Stimulated activated CD8-positive, alpha-beta memory T cell treated with anti-CD3 and anti-CD28 coated beads, Interleukin-12 subunit alpha, Interleukin-12 subunit beta, amount 100 ng/mL, for 1 hour (primary cell): ENCODE data around the gene FSHR.

ENCODE experiments used
- DNase-seq: peaks from one replicate; pipeline ENCODE4 v3.0.0-alpha.2; 2020; ENCODE audit warnings: low read depth

The FSHR gene, protein sequence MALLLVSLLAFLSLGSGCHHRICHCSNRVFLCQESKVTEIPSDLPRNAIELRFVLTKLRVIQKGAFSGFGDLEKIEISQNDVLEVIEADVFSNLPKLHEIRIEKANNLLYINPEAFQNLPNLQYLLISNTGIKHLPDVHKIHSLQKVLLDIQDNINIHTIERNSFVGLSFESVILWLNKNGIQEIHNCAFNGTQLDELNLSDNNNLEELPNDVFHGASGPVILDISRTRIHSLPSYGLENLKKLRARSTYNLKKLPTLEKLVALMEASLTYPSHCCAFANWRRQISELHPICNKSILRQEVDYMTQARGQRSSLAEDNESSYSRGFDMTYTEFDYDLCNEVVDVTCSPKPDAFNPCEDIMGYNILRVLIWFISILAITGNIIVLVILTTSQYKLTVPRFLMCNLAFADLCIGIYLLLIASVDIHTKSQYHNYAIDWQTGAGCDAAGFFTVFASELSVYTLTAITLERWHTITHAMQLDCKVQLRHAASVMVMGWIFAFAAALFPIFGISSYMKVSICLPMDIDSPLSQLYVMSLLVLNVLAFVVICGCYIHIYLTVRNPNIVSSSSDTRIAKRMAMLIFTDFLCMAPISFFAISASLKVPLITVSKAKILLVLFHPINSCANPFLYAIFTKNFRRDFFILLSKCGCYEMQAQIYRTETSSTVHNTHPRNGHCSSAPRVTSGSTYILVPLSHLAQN

GRCh38 chr2:49154140-49154539 lies at the start of gene FSHR:
FSHR (minus strand) TSS chr2:49154515; CDS start chr2:49154417, 98 bp downstream.
- DNase-seq: no peak

- DNase-seq: no peak
Measured at GRCh38 chr2:49199266-49199665, 45.0 kb upstream of the FSHR start.

DNA sequence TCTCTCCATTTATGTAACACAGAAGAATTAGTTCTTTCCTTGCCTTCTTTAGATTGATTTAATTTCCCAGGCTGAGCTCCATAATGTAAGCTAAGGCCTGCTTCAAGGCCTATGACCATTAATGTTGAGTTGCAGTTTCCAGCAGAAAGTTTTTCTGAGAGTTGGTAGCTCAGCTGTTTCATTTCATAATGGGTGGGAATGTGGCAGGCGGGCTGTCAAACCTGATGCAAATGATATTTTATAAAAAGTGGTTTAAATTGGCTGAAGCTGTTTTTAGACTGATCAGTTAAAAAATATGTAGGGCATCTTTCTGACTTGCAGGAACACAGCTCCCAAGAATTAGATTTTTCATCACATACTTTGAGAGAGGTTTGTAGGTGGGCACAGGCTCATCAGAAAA lies 40.4 kb upstream of the FSHR start:
- DNase-seq: no peak

- no peak for DNase-seq
Measured at GRCh38 chr2:49192036-49192435, 37.7 kb upstream of the FSHR start.

GRCh38 chr2:49189512-49190225 lies 35.4 kb upstream of the FSHR start:
- no peak for DNase-seq

- no peak for DNase-seq
Measured at GRCh38 chr2:49186050-49186648, 31.8 kb upstream of the FSHR start.

DNA sequence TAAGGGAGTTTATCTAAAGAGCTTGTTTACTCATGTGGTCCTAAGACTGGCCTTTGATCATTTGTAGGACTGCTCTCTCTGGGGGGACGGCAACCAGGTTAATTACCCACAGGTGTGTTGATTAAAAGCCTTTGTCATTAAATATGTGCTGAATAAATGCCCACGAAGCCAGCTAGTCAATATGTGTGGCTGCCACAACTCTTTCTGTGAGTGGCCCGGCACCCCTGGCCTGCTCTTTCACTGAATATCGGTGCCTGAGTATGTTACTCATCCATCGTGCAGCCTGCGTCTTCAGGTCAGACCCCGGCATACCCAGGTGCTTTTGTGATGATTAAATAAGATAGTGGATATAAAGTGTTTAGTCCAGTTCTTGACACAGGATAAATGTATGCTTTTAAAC lies 24.3 kb upstream of the FSHR start:
- no peak for DNase-seq

DNA sequence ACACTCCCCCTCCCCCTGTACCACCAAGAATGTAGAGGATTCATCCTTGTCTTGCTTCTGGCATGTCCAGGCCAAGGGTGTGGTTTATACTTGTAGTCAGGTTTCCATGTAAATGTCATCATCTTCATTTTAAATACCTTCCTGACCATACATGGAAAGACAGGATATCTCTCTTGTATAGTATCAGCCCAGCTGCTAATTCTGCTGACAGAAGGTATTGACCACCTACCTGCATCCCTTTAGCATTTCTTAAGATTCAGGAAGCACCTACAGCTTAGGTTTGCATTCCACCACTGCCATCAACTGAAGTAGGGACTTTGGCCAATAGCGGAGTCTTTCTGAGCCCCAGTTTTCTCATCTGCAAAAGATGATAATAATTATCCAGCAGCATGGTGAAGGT lies 22.9 kb upstream of the FSHR start:
- DNase-seq: no peak

GRCh38 chr2:49175831-49176230 lies 21.5 kb upstream of the FSHR start:
- DNase-seq: no peak

DNA sequence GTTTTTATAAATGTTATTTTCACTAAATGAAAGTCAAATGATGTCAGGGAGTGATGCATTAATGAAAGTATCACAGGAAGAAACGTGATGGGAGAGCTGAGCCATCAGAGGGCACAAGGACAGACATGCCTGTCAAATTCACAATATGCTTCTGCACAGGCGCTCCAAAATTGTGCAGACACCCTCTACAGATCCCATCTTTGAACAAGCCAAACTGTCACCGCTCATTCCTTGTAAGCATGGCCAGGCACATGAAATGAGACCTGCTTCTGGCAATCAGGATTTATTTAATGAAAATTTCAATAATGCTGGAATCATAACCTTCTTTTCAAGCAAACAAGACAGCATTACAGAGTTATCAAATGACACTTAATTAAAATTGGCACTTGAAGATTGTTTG lies 20.4 kb upstream of the FSHR start:
- no peak for DNase-seq

DNA sequence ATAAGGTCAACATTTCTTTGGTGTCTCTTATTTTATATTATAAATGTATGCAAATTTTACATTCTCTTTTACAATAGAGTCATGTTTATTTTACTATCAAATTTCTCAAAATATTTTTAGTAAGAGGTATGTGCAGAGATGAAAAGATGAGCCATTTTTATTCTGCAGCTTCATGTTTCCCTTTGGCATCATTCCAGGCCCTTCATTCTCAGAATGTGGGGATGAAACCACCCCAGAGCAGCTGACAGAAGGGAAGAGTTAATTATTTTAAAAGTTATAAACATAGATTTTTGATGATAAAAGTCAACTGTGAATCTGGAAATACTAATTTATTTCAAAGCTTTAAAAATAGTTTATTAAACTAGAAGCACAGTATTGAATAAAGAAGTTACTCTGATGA lies 12.8 kb upstream of the FSHR start:
- no peak for DNase-seq

DNA sequence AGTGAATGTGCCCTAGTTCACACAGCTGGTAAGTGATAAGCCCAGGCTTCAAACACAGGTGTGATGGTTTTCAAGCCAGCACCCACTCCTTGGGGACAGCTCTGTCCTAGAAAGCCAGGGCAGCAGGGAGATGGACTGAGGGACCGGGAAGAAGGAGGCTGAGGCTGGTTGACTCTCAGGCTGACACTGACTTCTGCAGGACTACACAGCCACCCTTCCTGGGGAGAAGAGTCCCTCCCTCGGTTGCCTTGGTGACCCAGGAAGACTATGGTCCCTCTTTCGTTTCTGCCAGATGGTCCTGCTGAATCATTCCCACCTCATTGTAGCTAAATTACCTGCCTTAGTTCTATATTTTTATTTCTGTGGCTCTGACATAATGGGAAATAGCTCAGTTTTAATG lies 11.3 kb upstream of the FSHR start:
- DNase-seq: no peak

- DNase-seq: no peak
Measured at GRCh38 chr2:49164729-49165128, 10.4 kb upstream of the FSHR start.

DNA sequence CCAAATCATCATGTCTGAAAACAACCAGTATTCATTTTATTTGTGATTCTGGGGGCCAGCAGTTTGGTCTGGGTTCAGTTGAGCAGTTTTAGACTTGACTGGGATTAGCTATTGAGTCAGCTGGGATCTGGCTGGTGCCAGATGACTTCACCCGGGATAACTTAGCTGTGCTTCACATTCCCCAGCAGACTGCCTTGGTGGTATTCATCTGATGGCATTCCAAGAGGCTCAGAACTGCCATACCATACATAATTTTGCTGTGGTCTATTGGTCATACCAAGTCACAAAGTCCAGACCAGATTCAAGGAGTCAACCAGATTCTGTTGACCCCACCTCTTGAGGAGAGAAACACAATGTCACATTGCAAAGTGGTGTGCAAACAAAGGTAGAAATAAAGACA lies 7.8 kb upstream of the FSHR start:
- no peak for DNase-seq

- no peak for DNase-seq
Measured at GRCh38 chr2:49154891-49155290, 576 bp upstream of the FSHR start.

- no peak for DNase-seq
Measured at GRCh38 chr2:49153252-49153651, 1.1 kb downstream of the FSHR start.

DNA sequence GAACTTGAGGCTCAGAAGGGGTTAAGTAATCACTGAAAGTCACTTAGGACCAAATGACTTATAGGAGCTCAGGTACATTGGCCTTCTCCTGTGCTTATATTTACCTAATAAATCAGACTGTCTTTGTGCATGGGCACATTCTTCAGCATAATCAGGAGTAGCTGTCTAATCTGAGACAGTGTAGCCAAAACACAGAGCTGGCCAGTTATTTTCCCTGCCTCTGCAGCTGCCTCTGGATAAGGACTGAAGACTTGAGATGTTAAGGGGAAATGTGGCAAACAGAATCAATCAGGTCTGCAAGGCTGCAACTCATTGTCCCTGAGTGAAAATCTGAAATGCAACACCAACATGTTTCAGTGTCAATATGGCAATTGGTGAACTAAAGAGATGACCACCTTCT lies 1.5 kb downstream of the FSHR start:
- DNase-seq: no peak

DNA sequence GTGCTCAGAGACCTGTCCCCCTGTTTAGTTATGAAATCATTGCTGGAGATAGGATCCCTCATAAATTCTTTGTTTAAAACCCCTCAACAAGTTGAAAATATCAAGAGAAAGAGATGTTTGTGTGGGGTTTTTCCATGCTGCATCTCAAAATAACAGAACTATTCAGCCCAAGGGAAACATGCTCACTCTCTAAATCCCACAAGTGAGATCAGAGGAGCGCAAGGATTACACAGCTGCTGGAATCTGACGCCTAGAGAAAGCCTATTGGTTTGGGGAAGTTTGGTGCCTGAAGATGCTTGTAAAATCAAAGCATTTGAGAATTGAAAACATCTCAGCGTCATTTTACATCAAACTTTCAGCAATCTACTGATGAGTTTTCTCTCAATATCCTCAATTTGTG lies 7.9 kb downstream of the FSHR start:
- no peak for DNase-seq

DNA sequence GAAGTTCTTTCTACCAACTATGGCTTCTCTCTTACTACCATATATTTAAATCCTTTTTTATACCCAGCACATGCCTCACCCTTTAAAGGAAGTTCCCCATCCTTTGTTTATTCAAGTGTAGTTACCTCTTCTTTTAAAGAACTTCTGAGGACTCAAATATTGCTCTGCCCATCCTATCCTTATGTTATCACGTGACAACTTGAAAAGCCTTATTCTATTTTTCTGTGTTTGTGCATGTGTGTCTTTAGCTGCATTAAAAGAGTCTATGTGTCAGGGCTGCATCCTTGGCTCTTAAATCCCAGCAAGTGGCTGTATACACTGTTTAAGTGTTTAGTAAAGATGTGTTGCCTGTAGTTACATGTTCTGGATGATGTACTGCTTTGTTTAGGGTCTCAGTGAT lies 22.5 kb downstream of the FSHR start:
- no peak for DNase-seq

DNA sequence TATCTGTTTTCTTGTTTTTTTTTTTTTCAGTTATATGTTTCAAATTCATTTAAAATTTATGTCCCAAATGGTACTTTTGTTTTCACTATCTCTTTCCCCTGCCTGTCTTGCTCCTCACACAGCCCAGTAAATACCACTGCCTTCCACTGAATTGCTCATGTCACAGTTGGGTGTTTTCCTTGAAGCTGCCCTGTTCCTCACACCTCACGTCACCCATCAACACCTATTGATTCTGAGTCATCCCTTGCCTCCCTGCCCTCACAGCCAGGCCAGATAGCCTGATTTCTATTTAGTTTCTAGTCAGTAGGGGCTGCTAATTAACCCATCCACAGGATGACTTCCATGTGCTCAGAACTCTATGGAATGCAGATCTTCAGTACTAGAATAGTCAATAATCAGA lies 25.3 kb downstream of the FSHR start:
- no peak for DNase-seq

GRCh38 chr2:49123600-49123999 lies 30.7 kb downstream of the FSHR start:
- DNase-seq: no peak

DNA sequence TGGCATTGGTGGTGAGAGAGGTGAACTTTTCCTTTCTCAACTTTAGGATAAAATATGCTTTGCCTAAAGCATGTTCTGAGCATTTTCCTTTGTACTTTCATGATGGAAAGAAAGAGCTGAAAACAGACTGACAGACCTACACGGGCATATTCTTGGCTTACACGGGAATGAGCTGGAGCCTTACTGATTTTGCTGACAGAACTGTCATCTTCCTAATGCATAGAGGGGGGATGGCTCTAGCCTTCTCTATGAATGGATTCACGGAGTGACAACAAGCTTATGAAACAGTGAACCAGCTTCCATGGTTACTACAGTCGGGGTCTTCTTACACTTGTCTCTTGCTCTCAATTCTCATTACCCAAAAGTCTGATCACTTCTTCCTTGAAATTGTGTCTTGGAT lies 32.2 kb downstream of the FSHR start:
- DNase-seq: no peak

GRCh38 chr2:49113046-49113445 lies 41.3 kb downstream of the FSHR start:
- DNase-seq: no peak
